COLO668 (cell line): ENCODE measurements around the gene TMEM164.

ENCODE experiments used
- DNase-seq: peaks from one replicate; lab custom pipeline; 2025; ENCODE audit not compliant: unreplicated experiment; lab: John Stamatoyannopoulos, UW

The TMEM164 gene

GRCh38 chrX:110066488-110067225, 63.7 kb downstream of the TMEM164 start:
- DNase-seq, result no peak

- no peak for DNase-seq
Observed at GRCh38 chrX:110070970-110071369, 68.1 kb downstream of the TMEM164 start.

- DNase-seq, result no peak
Observed at GRCh38 chrX:110081320-110081719, 78.4 kb downstream of the TMEM164 start.

- no peak for DNase-seq
Observed at GRCh38 chrX:110081740-110082139, 78.8 kb downstream of the TMEM164 start.

GRCh38 chrX:110082161-110082560, 79.2 kb downstream of the TMEM164 start:
- DNase-seq, result no peak

GRCh38 chrX:110086162-110086915, 83.4 kb downstream of the TMEM164 start:
- DNase-seq, result no peak

- no peak for DNase-seq
Observed at GRCh38 chrX:110086916-110087484, 84.1 kb downstream of the TMEM164 start.

- DNase-seq, result no peak
Observed at GRCh38 chrX:110087485-110088356, 84.8 kb downstream of the TMEM164 start.

GRCh38 chrX:110089656-110090403, 86.9 kb downstream of the TMEM164 start:
- DNase-seq, result no peak

GRCh38 chrX:110097920-110098319, 95.0 kb downstream of the TMEM164 start:
- DNase-seq, result no peak

GRCh38 chrX:110103344-110103743, 100.4 kb downstream of the TMEM164 start:
- DNase-seq, result no peak

- no peak for DNase-seq
Observed at GRCh38 chrX:110104078-110104477, 101.2 kb downstream of the TMEM164 start.

- DNase-seq, result no peak
Observed at GRCh38 chrX:110108381-110108821, 105.5 kb downstream of the TMEM164 start.

GRCh38 chrX:110114260-110114776, 111.4 kb downstream of the TMEM164 start:
- no peak for DNase-seq

- DNase-seq, result no peak
Observed at GRCh38 chrX:110116066-110116980, 113.4 kb downstream of the TMEM164 start.

GRCh38 chrX:110118530-110118929, 115.6 kb downstream of the TMEM164 start:
- DNase-seq, result no peak

GRCh38 chrX:110119480-110119879, 116.6 kb downstream of the TMEM164 start:
- DNase-seq, result no peak

- no peak for DNase-seq
Observed at GRCh38 chrX:110120025-110120424, 117.1 kb downstream of the TMEM164 start.

GRCh38 chrX:110123331-110123782, 120.4 kb downstream of the TMEM164 start:
- no peak for DNase-seq
